ENCODE data around the gene ZNF236.
"Not testable (repeated sequence)": the region's sequence is repeated elsewhere in the genome, so short reads cannot be mapped to it uniquely, and the experiment has no call there.

Gene ZNF236

GRCh38 chr18:77012806-77013541 is 190.6 kb downstream of the ZNF236 start:
- no peak for DNase-seq

GRCh38 chr18:77013811-77014521 is 191.6 kb downstream of the ZNF236 start:
- DNase-seq: no peak

- no peak for DNase-seq
These were observed 192.2 kb downstream of the ZNF236 start for GRCh38 chr18:77014538-77014937.

- no peak for DNase-seq
These were observed 192.8 kb downstream of the ZNF236 start for GRCh38 chr18:77015169-77015568.

GRCh38 chr18:77015771-77016710 is 193.7 kb downstream of the ZNF236 start:
- no peak for DNase-seq

GRCh38 chr18:77016936-77017335 is 194.6 kb downstream of the ZNF236 start:
- DNase-seq: no peak

- DNase-seq: no peak
These were observed 195.0 kb downstream of the ZNF236 start for GRCh38 chr18:77017355-77017754.

GRCh38 chr18:77018650-77019049 is 196.3 kb downstream of the ZNF236 start:
- DNase-seq: not testable (repeated sequence)

GRCh38 chr18:77019641-77020040 is 197.3 kb downstream of the ZNF236 start:
- no peak for DNase-seq

Measured in activated naive CD4-positive, alpha-beta T cell treated with Interleukin-2 at 50 U/mL for 16 hours (primary cell).